ENCODE measurements around the gene OR2A2.

The OR2A2 gene

DNA sequence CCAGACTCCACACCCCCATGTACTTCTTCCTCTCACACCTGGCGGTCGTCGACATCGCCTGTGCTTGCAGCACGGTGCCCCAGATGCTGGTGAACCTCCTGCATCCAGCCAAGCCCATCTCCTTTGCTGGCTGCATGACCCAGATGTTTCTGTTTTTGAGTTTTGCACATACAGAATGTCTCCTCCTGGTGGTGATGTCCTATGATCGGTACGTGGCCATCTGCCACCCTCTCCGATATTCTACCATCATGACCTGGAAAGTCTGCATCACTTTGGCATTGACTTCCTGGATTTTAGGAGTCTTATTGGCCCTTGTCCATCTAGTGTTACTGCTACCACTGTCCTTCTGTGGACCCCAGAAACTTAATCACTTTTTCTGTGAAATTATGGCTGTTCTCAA is 35.0 kb upstream of the OR2A2 start:
- TF ChIP-seq, protein P1, sequence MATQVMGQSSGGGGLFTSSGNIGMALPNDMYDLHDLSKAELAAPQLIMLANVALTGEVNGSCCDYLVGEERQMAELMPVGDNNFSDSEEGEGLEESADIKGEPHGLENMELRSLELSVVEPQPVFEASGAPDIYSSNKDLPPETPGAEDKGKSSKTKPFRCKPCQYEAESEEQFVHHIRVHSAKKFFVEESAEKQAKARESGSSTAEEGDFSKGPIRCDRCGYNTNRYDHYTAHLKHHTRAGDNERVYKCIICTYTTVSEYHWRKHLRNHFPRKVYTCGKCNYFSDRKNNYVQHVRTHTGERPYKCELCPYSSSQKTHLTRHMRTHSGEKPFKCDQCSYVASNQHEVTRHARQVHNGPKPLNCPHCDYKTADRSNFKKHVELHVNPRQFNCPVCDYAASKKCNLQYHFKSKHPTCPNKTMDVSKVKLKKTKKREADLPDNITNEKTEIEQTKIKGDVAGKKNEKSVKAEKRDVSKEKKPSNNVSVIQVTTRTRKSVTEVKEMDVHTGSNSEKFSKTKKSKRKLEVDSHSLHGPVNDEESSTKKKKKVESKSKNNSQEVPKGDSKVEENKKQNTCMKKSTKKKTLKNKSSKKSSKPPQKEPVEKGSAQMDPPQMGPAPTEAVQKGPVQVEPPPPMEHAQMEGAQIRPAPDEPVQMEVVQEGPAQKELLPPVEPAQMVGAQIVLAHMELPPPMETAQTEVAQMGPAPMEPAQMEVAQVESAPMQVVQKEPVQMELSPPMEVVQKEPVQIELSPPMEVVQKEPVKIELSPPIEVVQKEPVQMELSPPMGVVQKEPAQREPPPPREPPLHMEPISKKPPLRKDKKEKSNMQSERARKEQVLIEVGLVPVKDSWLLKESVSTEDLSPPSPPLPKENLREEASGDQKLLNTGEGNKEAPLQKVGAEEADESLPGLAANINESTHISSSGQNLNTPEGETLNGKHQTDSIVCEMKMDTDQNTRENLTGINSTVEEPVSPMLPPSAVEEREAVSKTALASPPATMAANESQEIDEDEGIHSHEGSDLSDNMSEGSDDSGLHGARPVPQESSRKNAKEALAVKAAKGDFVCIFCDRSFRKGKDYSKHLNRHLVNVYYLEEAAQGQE (IDR thresholded peaks at IDR 0.05; ENCODE audit: insufficient replicate concordance, low read depth), result no peak
- TF ChIP-seq, protein P2, sequence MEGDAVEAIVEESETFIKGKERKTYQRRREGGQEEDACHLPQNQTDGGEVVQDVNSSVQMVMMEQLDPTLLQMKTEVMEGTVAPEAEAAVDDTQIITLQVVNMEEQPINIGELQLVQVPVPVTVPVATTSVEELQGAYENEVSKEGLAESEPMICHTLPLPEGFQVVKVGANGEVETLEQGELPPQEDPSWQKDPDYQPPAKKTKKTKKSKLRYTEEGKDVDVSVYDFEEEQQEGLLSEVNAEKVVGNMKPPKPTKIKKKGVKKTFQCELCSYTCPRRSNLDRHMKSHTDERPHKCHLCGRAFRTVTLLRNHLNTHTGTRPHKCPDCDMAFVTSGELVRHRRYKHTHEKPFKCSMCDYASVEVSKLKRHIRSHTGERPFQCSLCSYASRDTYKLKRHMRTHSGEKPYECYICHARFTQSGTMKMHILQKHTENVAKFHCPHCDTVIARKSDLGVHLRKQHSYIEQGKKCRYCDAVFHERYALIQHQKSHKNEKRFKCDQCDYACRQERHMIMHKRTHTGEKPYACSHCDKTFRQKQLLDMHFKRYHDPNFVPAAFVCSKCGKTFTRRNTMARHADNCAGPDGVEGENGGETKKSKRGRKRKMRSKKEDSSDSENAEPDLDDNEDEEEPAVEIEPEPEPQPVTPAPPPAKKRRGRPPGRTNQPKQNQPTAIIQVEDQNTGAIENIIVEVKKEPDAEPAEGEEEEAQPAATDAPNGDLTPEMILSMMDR (IDR thresholded peaks at IDR 0.05; ENCODE audit: insufficient read depth, low read length), result no peak
- TF ChIP-seq GABPA (IDR thresholded peaks at IDR 0.05; ENCODE audit: low read depth), result no peak
- TF ChIP-seq SPI1 (IDR thresholded peaks at IDR 0.05; ENCODE audit: borderline replicate concordance, low read depth), result no peak
- TF ChIP-seq POLR2AphosphoS5 (IDR thresholded peaks at IDR 0.05; ENCODE audit: low read depth), result no peak
- no peaks in the 10 kb centered on the region for H3K27me3 ChIP-seq (ENCODE audit: insufficient read depth, poor library complexity, severe bottlenecking)
- H3K27ac ChIP-seq (replicated peaks), result no peak overlapping the region

DNA sequence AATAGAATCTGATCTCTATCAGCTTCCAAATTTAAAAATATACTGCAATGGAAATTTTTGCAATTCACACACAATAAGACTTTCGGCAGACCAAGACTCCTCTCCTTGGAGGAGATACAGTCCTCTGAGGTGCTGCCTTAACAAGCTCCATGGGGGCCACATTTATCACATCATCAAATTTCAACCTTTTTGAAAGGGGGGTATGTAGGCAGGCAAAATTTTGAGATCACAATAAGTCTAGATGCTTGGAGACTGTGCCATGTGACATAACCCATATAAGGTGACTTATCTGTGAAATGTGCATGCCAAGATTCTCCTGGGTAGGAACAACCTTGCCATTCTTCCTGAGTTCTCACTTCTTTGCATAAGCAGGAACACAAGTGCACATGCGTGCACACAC is 23.4 kb upstream of the OR2A2 start, which contains the start of gene OR2A12:
Gene OR2A12, plus strand, starts transcription at position 301 of the 400 bp plus-strand sequence. CDS start 8,830 bp downstream, outside the sequence.
- no peaks in the 10 kb centered on the region for H3K27me3 ChIP-seq (ENCODE audit: insufficient read depth, poor library complexity, severe bottlenecking)
- H3K27ac ChIP-seq (replicated peaks), result no peak within 1 kb of the TSS

More for the DNA sequence above, 35.0 kb upstream of the OR2A2 start:
- DNase-seq (ENCODE audit: low read depth in 1 of 2, low spot score in 1 of 2), result no peak
- H3K4me3 ChIP-seq (replicated peaks; ENCODE audit: insufficient read depth, low read length), result no peak overlapping the region

DNA sequence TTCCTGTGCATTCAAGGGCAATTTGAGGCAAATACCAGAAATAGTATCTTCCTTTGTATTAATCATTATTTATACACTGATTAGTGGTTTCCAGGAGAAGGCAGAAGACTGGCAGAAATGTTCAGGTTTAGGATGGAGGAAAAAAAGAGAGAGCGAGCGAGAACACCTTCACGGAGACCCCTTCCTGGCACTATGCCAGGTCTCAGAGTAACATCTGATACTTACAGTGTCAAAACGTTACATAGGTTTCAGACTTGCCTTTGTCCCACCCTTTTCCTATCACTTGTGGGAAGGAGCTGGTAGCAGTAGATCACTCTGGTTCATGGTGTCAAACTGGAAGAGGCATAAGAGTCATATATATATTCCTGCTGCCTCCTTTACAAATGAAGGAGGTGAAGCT is 22.7 kb upstream of the OR2A2 start:
- Histone ChIP-seq H3K27ac (replicated peaks) (no peak overlapping the region), H3K4me3 (replicated peaks; ENCODE audit: insufficient read depth, low read length) (no peak overlapping the region), H3K27me3 (ENCODE audit: insufficient read depth, poor library complexity, severe bottlenecking) (no peaks in the 10 kb centered on the region)
- TF ChIP-seq, protein P1 (IDR thresholded peaks at IDR 0.05; ENCODE audit: insufficient replicate concordance, low read depth), result no peak
- TF ChIP-seq POLR2AphosphoS5 (IDR thresholded peaks at IDR 0.05; ENCODE audit: low read depth) (no peak), SPI1 (IDR thresholded peaks at IDR 0.05; ENCODE audit: borderline replicate concordance, low read depth) (no peak), GABPA (IDR thresholded peaks at IDR 0.05; ENCODE audit: low read depth) (no peak)
- TF ChIP-seq, protein P2 (IDR thresholded peaks at IDR 0.05; ENCODE audit: insufficient read depth, low read length), result no peak
- DNase-seq (ENCODE audit: low read depth in 1 of 2, low spot score in 1 of 2), result no peak

More for the DNA sequence above, 23.4 kb upstream of the OR2A2 start, which contains the start of gene OR2A12:
- no peak within 1 kb of the TSS for H3K4me3 ChIP-seq (replicated peaks; ENCODE audit: insufficient read depth, low read length)
- TF ChIP-seq, protein P2 (IDR thresholded peaks at IDR 0.05; ENCODE audit: insufficient read depth, low read length), result no peak
- TF ChIP-seq GABPA (IDR thresholded peaks at IDR 0.05; ENCODE audit: low read depth), result no peak
- TF ChIP-seq SPI1 (IDR thresholded peaks at IDR 0.05; ENCODE audit: borderline replicate concordance, low read depth), result no peak
- TF ChIP-seq, protein P1 (IDR thresholded peaks at IDR 0.05; ENCODE audit: insufficient replicate concordance, low read depth), result no peak
- no peak for TF ChIP-seq POLR2AphosphoS5 (IDR thresholded peaks at IDR 0.05; ENCODE audit: low read depth)
- no peak for DNase-seq (ENCODE audit: low read depth in 1 of 2, low spot score in 1 of 2)

All from HL-60 (cell line).